ENCODE results near the gene ANK3. TPM values are rescaled to one million over a fixed set of nuclear protein-coding genes. Genes with fewer than 3 reads are reported as not detected.

Gene ANK3
- total and polyA plus RNA-seq, 2 donors from 2014 or later = 38.2 to 214 TPM

GRCh38 chr10:60413306-60414012, 23.8 kb upstream of the ANK3 start:
- Histone ChIP-seq H3K36me3 (ENCODE audit: control insufficient read depth in 2 of 3, insufficient read depth in 3 of 3, low read length in 3 of 3) (no peaks in the 10 kb centered on the region), H3K9ac (ENCODE audit: low read length in 3 of 3) (no peak overlapping the region), H3K27ac (ENCODE audit: low read depth in 2 of 2, low read length in 2 of 2) (no peak overlapping the region), H3K4me1 (ENCODE audit: control insufficient read depth in 2 of 3, insufficient read depth in 2 of 3, low read depth in 1 of 3, low read length in 3 of 3) (no peaks in the 10 kb centered on the region), H3K4me3 (ENCODE audit: low read length in 3 of 3) (no peak overlapping the region), H3K9me3 (ENCODE audit: control insufficient read depth in 2 of 3, insufficient read depth in 1 of 3, low read length in 3 of 3) (no peaks in the 10 kb centered on the region), H3K27me3 (ENCODE audit: control insufficient read depth, insufficient read depth, low read length) (no peaks in the 10 kb centered on the region)
- FAIRE-seq (no peak), DNase-seq (no peak)
- intact Hi-C loops (cut with DNase I) = no loop called here
- no peak for TF ChIP-seq CTCF (IDR thresholded peaks at IDR 0.05; ENCODE audit: borderline replicate concordance, extremely low read depth, insufficient read depth)

DNA sequence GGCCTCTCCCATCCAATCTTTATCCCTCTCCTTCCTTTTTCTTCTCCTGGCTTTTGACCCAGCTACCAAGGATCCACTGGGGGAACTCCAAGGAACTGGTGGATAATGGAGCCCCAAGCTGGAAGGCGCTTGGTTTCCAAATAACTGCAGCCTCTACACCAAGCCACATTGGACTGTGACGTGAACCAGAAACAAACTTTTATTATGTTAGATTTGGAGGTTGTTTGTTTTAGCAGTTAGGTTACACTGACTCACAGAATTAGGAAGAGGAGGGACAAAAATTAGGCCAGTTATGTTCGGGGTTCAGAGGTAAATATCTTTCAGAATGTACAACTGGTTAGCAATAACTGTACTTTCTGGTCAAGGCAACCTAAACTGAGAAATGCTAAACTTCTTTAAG, 21.3 kb upstream of the ANK3 start:
- Histone ChIP-seq H3K4me1 (ENCODE audit: control insufficient read depth in 2 of 3, insufficient read depth in 2 of 3, low read depth in 1 of 3, low read length in 3 of 3) (no peaks in the 10 kb centered on the region), H3K4me3 (ENCODE audit: low read length in 3 of 3) (no peak overlapping the region), H3K27me3 (ENCODE audit: control insufficient read depth, insufficient read depth, low read length) (no peaks in the 10 kb centered on the region), H3K36me3 (ENCODE audit: control insufficient read depth in 2 of 3, insufficient read depth in 3 of 3, low read length in 3 of 3) (no peaks in the 10 kb centered on the region), H3K27ac (ENCODE audit: low read depth in 2 of 2, low read length in 2 of 2) (no peak overlapping the region), H3K9ac (ENCODE audit: low read length in 3 of 3) (no peak overlapping the region), H3K9me3 (ENCODE audit: control insufficient read depth in 2 of 3, insufficient read depth in 1 of 3, low read length in 3 of 3) (no peaks in the 10 kb centered on the region)
- intact Hi-C loops (cut with DNase I) = no loop called here
- FAIRE-seq = no peak
- DNase-seq = no peak
- no peak for TF ChIP-seq CTCF (IDR thresholded peaks at IDR 0.05; ENCODE audit: borderline replicate concordance, extremely low read depth, insufficient read depth)

DNA sequence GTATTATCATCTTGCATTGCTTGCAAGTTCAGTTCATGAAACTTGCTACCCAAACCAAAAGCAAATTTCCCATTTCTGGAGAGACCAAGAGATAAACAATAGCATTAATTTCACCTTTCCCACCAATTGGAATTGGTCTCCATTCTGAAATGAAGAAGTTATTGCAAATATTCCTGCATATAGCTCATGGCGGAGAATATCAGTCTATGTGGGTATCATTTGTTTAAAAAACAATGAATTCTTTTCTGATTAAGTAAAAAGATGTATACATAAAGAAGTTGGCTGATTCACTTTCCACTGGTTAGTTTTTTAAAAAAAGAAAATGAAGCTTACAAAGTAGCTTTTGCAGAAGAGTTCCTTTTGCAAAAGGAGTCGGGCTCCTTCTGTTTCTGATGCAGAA, 19.5 kb upstream of the ANK3 start:
- H3K9me3 ChIP-seq (ENCODE audit: control insufficient read depth in 2 of 3, insufficient read depth in 1 of 3, low read length in 3 of 3) = no peaks in the 10 kb centered on the region
- H3K27me3 ChIP-seq (ENCODE audit: control insufficient read depth, insufficient read depth, low read length) = no peaks in the 10 kb centered on the region
- H3K36me3 ChIP-seq (ENCODE audit: control insufficient read depth in 2 of 3, insufficient read depth in 3 of 3, low read length in 3 of 3) = no peaks in the 10 kb centered on the region
- no peak overlapping the region for H3K9ac ChIP-seq (ENCODE audit: low read length in 3 of 3)
- no peak overlapping the region for H3K27ac ChIP-seq (ENCODE audit: low read depth in 2 of 2, low read length in 2 of 2)
- intact Hi-C loops (cut with DNase I) = no loop called here
- DNase-seq (no peak), FAIRE-seq (no peak)
- no peaks in the 10 kb centered on the region for H3K4me1 ChIP-seq (ENCODE audit: control insufficient read depth in 2 of 3, insufficient read depth in 2 of 3, low read depth in 1 of 3, low read length in 3 of 3)
- TF ChIP-seq CTCF (IDR thresholded peaks at IDR 0.05; ENCODE audit: borderline replicate concordance, extremely low read depth, insufficient read depth) = no peak
- no peak overlapping the region for H3K4me3 ChIP-seq (ENCODE audit: low read length in 3 of 3)

DNA sequence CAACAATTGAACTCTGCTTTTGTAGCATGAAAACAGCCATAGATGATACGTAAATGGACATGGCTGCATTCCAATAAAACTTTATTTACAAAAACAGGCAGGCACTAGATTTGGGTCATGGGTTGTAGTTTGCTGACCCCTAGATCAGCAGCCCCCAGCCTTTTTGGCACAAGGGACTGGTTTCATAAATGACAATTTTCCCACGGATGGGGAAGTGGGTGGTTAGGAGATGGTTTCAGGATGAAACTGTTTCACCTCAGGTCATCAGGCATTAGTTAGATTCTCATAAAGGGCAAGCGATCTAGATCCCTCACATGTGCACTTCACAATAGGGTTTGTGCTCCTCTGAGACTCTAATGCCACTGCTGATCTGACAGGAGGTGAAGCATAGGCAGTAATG, 16.5 kb upstream of the ANK3 start:
- FAIRE-seq (no peak), DNase-seq (no peak)
- no peaks in the 10 kb centered on the region for H3K9me3 ChIP-seq (ENCODE audit: control insufficient read depth in 2 of 3, insufficient read depth in 1 of 3, low read length in 3 of 3)
- intact Hi-C loops (cut with DNase I) = no loop called here
- no peaks in the 10 kb centered on the region for H3K36me3 ChIP-seq (ENCODE audit: control insufficient read depth in 2 of 3, insufficient read depth in 3 of 3, low read length in 3 of 3)
- no peak for TF ChIP-seq CTCF (IDR thresholded peaks at IDR 0.05; ENCODE audit: borderline replicate concordance, extremely low read depth, insufficient read depth)
- no peaks in the 10 kb centered on the region for H3K4me1 ChIP-seq (ENCODE audit: control insufficient read depth in 2 of 3, insufficient read depth in 2 of 3, low read depth in 1 of 3, low read length in 3 of 3)
- no peaks in the 10 kb centered on the region for H3K27me3 ChIP-seq (ENCODE audit: control insufficient read depth, insufficient read depth, low read length)
- no peak overlapping the region for H3K27ac ChIP-seq (ENCODE audit: low read depth in 2 of 2, low read length in 2 of 2)
- H3K4me3 ChIP-seq (ENCODE audit: low read length in 3 of 3) = no peak overlapping the region
- no peak overlapping the region for H3K9ac ChIP-seq (ENCODE audit: low read length in 3 of 3)

Data from kidney (tissue), 14 donors.